Erythroblast (primary cell): ENCODE results near the gene PPP1R36.
"Not testable (repeated sequence)": the region's sequence is repeated elsewhere in the genome, so short reads cannot be mapped to it uniquely, and the experiment has no call there.

Experiments used
- DNase-seq, 2 experiments: peaks; one replicate each; lab custom pipeline; 2025; lab: John Stamatoyannopoulos, UW
- GATA1 ChIP-seq: IDR thresholded peaks from 2 replicates; pipeline ENCODE4 v1.6.1; 2011; ENCODE audit warnings: low read depth, mild to moderate bottlenecking, control low read depth, low read length, moderate library complexity
- POLR2A ChIP-seq: IDR thresholded peaks from 2 replicates; pipeline ENCODE4 v1.6.1; 2011; ENCODE audit warnings: mild to moderate bottlenecking, low read length

Gene PPP1R36

DNA sequence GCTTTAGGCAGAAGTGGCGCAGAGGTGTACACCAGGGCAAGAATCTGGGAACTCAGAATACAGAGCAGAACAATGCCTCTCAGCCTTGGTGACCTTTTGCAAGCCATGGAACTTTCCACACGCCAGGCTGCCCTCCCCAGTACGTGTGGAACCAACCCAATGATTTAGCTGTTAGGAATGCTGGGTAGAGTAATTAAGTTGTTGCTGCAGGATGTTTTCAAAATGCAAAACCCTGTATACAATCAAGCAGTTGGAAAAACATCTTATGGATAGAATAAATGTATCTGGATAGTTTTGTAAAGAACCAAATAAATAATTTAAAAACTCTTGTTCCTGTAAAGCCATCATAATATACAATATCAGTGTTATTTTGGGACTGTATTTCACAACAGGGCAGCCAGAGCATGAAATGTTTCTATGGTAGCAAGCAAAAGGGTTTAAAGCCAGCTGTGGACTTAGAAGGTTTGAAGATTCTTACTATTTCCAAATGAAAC is 19.4 kb downstream of the PPP1R36 start:
- no peak for DNase-seq
- TF ChIP-seq GATA1 (no peak), POLR2A (no peak)

DNA sequence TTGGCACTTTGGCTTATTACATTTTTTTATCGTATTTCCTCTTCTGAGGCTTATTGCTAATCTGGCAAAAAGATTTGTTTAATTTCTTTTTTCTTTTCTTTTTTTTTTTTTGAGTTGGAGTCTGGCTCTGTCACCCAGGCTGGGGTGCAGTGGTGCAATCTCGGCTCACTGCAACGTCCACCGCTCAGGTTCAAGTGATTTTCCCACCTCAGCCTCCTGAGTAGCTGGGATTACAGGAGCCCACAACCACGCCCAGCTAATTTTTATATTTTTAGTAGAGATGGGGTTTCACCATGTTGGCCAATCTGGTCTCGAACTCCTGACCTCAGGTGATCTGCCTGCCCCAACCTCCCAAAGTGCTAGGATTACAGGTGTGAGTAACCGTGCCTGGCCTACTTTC is 19.9 kb downstream of the PPP1R36 start:
- not testable (repeated sequence) for DNase-seq

DNA sequence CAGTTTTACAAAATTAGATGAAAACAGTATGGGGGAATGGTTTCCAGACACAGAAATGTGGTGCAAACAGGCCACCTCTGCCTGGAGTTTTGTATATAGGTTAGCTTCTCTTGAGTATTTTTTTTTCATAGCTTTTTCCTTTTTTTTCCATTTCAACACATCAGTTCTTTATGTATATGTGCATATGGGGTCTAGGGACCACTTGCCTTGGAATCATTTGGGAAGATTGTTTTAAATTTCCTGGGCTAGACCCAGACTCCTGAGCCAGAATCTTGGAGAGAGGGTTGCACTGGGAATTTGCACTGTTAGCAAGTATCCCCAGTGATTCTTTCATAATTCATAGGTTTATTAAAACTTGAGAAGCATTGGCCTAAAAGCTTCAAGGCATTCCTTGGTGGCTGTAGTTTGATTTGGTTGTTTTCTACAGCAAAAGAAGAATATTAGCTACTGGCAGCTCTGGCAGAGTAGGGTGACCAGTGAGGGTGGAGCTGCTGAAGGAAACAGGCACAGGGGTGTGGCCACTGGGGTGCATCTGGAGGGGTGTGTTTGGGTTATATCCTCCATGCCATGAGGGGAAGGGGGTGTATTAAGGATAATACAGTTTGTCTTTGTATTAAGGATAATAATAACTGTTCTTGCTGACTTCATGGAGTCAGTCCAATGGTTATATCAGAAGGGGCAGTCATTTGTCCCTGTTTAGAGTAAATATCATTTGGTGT is 22.8 kb downstream of the PPP1R36 start:
- peak; percentile 14 to 50 for DNase-seq
- TF ChIP-seq GATA1 (no peak), POLR2A (no peak)

DNA sequence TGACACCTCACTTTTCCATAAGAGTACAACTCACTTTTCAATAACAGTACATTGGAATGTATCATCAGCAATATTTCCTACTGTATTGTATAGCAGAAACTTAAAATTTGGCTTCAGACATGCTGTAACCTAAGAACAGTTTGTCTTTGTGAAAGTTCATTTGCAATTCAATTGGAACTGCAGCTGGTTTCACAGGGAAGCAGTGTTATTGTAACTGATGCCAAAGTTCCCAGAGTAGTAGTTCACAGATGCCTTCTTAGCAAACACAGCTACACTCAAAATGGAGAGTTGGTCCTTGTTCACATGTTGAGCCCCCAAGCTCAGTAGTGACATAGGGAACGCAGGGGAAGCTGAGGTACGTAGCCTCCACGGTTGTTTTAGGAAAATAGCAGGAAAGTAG is 23.3 kb downstream of the PPP1R36 start:
- no peak for DNase-seq
- no peak for TF ChIP-seq POLR2A
- TF ChIP-seq GATA1, result no peak

DNA sequence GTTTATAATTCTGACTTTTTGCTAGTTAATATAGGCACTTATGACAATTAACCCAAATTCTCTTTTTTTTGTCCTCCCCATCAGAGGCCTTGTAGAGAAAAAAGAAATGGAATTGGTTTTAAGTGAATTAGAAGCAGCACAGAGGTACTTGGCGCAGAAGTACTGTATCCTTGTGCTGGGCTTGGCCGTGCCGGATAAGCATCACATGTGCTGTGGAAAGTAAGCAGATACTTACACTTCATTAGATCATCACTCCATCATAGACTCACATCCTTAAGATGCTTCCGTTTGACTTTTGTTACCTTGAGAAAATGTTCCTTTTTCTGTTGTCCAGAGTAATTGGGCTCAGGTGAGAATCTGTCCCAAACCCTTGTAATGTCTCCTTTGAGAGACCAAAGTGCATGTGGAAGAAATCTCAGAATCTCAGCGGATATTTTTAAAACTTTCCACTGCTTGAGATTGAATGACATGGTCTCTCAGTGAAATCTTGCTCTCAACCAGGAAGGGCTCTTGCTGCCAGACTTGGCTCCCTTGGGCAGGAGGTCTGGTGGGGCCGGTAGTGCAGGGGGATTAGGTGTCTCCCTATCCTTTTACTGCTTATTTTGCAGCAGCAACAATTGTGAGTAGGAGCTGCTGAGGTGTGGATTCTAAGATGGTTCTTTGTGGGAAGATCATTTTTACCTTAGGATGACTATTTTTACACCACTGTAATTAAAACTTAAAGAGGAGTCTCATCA is 24.8 kb downstream of the PPP1R36 start:
- no peak for DNase-seq
- TF ChIP-seq POLR2A (no peak), GATA1 (no peak)

DNA sequence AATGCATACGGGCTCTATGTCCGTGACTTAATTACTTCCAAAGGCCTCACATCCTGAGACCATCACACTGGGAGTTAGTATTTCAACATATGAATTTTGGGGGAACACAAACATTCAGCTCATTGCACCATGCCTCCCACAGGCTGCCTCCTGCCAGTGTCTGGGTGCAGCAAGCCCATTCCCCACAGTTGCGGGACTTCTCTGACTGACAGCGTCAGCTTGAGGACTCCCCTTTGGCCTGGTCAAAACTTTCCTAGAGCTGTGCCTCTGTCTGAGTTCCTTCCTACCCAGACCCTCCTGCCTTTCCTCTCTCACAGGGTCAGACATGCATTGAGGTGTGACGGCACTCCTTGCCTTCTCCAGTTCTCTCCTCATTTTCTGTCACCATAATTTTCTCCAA is 27.4 kb downstream of the PPP1R36 start:
- no peak for TF ChIP-seq GATA1
- TF ChIP-seq POLR2A, result no peak

DNA sequence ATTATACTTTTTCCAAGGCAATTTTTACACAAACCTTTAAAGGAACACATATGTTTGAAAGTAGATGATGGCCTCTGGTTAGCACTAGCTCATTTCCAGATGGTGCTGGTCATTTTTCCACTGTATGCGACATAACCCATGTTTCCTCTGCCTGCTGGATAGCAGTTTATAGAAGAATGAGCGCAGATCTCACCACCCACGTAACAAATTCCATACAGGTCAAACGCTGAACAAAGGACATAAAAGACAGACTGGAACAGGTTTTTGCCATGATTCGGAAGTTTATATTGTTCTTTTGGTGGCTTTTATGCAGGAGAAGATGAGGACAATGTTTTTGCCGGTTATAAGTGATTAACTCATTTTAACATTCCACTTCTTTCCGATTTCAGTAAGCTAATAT is 30.7 kb downstream of the PPP1R36 start:
- DNase-seq, result no peak
- no peak for TF ChIP-seq POLR2A
- TF ChIP-seq GATA1, result no peak

More for the DNA sequence above, 27.4 kb downstream of the PPP1R36 start:
- DNase-seq, result no peak

DNA sequence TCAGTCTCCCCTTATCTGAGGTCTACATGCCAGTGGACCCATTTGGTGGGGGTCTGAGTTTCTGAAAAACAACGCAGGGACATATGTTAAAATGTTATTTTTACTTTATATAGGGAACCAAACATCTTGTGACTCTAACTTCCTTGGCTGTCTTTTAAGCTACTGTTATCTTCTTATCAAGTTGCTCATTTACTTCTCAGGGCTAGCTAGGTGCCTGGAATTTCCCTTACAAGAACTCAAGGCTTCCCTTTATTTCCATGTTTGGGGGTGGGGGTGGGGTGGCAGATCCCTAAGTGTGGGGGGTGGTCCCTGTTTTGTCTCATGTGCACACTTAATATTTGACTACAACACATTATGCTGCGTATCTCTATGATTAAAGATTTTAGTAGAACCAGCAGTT is 31.6 kb downstream of the PPP1R36 start:
- DNase-seq, result no peak
- no peak for TF ChIP-seq POLR2A
- TF ChIP-seq GATA1, result no peak

DNA sequence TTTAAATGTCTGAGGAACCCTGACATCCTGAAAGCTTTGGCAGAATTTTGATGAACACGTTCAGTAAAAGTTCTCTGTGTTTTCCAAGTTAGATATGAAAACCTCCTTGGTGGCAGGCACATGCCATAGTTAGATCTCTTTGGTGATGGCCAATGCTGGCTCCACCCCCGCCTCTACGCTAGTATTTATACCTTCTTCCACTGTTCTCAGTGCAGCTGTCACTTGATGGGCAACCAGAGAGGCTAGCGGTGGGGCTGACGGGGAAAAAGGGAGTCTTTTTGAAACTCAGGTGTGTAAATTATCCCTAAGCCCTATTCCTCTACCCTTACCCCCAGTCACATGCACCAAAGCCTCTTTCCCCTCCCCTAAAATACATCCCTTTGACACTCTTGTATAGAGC is 32.1 kb downstream of the PPP1R36 start:
- no peak for DNase-seq
- TF ChIP-seq GATA1 (no peak), POLR2A (no peak)

DNA sequence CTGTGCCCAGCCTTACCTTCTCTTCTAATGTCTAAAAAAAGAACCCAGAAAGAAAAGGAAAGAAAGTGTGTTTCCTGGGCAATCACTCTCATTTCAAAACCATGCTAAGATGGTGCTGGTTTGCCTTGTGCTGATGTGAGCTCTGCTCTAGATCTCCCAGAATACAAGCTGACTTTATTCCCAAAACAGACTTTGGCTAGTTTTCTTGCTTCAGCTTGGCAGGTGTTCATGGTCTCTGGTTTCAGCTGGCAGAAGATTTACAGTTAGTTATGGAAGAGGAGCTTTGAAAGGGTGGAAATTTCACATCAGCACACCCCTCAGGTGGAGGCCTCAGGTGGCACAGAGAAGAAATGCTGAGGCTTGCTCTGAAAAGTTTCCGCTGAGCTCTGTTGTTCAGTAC is 34.4 kb downstream of the PPP1R36 start:
- TF ChIP-seq GATA1 (no peak), POLR2A (no peak)
- no peak for DNase-seq

DNA sequence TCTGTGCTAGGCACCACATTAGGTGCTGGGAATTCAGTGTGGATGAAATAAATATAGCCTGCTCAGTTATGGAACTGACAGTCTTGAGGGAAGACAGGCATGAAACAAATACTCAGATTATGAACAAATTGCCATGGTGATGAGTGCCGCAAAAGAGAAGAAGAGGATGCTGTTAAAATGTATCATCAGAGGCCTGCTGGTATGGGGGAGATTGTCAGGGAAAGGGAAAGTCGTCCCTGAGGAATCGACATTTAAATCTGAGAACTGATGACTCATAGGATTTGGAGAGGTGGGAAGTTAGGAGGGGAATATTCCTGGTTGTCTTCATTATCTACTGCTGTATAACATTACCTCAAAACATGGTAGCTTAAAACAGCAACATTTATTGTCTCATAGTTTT is 42.0 kb downstream of the PPP1R36 start:
- DNase-seq, result no peak
- TF ChIP-seq POLR2A (no peak), GATA1 (no peak)

DNA sequence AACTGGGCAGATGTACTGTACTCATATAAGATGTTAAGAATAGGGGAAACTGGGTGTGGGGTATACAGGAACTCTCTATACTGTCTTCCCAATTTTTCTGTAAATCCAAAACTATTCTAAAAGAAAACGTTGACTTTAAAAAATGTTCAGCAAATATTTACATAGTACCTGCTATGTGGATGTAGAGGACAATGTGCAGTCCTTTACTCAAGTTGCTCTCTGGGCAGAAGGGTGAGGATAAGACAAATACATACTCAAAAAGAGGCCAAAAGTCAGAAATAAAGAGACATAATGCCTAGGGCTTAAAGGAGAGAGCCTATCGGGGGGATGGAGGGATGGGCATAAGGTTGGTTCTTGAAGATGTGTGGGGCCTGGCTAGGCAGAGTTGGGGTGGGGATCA is 44.7 kb downstream of the PPP1R36 start:
- TF ChIP-seq GATA1, result no peak
- TF ChIP-seq POLR2A, result no peak
- DNase-seq, result no peak

DNA sequence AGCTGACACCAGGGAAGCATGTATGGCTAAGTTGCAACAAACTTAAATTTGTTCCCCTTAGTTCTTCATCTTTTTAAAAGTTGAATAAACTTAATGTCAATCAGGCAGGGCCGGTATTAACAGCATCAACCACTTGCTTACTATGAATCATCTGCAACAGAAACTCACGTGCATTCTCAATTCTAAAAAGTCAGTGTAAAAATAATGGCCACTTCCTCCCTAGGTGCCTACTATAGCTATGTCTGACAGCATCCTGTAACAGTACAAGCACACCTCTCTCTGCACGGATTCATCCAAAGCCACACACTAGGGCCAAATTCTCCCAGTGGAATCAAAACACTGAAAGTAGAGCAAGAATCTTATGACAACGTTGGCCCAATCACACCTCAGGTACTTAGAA is 48.6 kb downstream of the PPP1R36 start:
- DNase-seq, result no peak
- no peak for TF ChIP-seq GATA1
- no peak for TF ChIP-seq POLR2A

DNA sequence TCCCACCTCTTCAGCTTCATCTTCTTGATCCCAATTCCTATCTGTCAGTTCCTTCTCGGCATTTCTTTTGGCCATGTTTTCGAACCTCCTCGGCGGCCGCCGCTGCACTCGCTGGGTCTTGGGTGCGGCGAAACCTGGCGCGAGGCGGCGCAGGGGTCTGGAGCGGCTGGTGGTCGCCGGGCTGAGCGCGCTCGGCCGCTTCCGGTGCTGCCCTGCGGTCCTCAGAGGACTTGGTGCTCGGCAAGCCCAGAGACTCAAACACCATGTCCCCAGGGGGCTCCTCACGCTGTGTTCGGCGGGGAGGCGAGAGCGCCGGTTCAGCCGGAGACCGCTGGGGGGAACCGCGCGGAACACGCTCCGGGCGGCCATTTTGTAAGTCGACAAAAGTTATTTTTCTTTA is 51.8 kb downstream of the PPP1R36 start:
- TF ChIP-seq GATA1 (no peak), POLR2A (no peak)
- no peak for DNase-seq

DNA sequence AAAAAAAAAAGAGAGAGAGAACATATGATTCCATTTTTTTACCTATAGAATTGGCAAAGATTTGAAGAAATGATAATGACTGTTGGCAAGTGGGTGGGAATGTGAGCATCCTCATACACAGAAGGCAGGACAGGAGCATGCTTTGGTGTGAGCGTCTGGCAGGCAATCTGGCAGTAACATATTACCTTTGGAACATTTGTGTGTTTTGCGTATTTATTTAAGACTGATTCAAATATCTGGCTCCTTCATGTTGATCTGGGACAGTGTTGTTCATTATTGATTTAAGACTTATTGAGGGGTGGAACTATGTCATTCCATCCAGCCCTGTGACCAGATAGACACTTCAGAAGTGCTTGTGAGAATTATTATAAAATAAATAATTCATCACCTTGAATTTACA is 53.1 kb downstream of the PPP1R36 start:
- no peak for DNase-seq
- TF ChIP-seq POLR2A (no peak), GATA1 (no peak)
